HG03064 (cell line): ENCODE results near the gene DLL3.

ENCODE experiments used
- ATAC-seq: cut with Tn5 transposase; IDR thresholded peaks from one replicate; pipeline ENCODE4 v1.9.1; 2021; ENCODE audit warnings: low read depth; ENCODE audit not compliant: unreplicated experiment

The DLL3 gene

DNA sequence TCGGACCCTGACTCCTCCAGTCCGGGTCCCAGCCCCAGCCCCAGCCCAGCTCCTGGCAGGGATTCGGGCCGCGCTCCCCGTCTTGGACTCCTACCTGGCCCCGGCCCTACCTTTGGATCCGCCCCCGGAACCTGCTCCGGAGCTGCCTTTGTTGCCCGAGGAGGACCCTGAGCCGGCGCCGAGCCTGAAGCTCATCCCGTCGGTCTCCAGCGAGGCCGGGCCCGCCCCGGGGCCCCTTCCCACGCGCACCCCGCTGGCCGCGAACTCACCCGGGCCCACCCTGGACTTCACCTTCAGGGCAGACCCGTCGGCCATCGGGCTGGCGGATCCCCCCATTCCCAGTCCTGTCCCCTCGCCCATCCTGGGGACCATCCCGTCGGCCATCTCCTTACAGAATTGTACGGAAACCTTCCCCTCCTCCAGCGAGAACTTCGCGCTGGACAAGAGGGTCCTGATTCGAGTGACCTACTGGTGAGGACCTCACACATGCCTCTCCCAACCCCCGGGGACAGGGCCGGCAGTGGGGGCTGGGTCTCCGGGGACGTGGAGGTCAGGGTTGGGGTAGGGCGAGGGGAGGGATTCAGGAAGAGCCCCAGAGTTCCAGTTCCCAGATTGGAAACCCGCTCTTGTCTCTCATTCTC lies 16.9 kb downstream of the DLL3 start:
- ATAC-seq, result no peak

DNA sequence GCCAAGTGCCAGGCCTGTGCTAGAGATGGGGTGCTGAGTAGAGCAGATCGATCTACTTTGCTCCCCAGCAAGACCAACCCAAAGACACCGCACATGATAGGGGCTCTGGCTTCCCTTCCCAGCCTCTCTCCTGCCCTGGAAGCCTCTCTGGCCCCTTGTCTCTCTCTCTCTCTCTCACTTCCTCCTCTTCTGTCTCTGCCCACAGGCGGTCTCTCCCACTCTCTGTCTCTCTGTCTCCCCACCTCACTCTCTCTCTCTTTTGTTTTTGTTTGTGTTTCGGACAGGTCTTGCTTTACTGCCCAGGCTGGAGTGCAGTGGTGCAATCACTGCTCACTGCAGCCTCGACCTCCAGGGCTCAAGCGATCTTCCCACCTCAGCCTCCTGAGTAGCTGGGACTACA lies 17.5 kb downstream of the DLL3 start:
- no peak for ATAC-seq

DNA sequence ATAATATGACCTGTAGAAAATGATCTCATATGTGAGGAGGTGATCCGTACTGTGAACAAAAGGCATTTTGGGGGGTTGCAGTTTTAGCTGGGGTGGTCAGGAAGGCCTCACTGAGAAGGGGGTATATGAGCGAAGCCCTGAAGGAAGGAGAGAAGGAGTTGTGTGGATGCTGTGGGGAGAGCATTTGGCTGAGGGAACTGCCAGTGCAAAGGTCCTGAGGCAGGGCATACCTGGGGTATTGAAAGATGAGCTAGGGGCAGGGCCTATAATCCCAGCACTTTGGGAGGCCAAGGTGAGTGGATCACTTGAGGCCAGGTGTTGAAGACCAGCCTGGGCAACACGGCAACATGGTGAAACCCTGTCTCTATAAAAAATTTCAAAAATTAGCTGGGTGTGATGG lies 18.7 kb downstream of the DLL3 start:
- ATAC-seq, result no peak

DNA sequence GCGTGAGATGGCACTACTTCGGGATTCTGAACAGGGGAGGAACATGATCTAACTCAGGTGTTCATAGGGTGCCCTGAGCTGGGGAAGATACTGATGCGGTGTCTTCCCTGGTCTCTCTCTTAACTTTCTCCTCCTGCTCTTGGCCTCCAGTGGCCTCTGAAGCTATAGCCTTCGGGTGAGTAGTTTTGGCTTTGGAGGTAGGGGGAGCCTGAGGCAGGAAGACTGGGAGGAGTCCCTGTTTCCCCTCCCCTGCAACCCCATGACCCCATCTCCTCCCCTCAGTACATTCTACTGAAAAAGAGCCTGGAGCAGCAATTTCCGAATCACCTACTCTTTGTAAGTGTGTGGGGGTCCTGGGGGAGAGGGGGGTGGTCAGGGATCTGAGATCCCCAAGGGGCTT lies 19.7 kb downstream of the DLL3 start:
- ATAC-seq, result no peak

DNA sequence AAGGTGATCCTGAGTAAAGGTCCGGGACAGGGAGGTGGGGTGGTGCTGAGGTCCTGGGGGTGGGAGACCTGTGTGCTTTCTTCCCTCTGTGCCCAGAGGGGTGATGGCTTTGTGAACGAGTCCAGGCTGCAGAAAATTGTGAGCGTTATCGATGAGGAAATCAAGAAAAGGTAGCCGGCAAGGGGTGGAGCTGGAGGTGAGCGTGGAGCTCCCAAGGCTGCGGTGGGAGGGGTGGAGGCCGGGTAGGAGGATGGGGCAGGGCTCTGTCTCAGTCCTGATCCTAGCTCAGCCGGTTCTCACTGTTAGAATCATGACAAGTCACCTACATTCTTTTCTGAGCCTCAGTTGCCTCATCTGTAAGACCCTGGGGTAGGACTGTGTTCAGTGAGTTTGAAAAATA lies 20.2 kb downstream of the DLL3 start:
- ATAC-seq, result no peak

DNA sequence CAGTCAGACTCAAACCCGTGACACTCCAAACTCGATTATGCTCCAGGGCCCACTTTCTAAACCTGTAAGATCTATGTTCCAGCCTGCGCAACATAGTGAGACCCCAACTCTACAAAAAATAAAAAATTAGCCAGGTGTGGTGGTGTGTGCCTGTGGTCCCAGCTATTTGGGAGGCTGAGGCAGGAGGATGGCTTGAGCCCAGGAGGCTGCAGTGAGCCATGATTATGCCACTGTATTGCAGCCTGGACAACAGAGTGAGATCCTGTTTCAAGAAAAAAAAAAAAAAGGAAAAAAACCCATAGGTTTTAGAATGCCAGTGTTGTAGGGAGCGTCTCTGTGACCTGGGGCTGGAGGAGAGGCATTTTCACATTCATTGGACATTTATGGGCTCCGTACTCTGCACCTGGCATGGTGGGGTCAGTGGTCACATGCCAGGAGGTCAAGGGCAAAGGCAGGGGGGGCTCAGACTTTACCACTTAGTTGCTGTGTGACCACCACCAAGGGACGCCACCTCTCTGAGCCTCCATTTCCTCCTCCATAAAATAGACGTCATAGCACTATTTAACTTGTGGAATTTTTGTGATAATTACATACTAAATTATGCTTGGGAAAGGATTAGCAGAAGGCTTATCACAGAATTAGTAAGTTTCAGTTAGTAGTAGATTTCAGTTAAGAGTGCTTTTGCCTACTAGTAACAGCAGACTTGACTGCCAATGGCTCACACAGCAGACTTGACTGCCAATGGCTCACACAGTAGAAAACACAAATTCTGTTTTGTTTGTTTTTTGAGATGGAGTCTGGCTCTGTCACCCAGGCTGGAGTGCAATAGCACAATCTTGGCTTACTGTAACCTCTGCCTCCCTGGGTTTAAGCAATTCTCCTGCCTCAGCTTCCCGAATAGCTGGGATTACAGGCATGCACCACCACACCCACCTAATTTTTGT lies 22.1 kb downstream of the DLL3 start:
- ATAC-seq, result no peak

DNA sequence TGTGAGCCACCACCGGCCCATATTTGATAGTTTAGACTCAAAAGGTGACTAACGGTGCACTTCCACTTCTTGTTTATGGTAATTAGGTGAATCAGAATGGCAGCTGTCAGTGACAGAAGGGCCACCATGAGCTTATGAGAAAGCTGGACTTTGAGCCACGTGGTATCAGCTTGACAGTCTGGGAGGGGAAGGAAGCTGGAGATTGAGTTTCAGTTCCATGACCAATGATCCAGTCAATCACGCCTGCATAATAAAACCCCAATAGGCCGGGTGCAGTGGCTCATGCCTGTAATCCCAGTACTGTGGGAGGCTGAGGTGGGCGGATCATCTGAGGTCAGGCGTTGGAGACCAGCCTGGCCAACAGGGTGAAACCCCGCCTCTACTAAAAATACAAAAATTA lies 25.7 kb downstream of the DLL3 start:
- no peak for ATAC-seq

DNA sequence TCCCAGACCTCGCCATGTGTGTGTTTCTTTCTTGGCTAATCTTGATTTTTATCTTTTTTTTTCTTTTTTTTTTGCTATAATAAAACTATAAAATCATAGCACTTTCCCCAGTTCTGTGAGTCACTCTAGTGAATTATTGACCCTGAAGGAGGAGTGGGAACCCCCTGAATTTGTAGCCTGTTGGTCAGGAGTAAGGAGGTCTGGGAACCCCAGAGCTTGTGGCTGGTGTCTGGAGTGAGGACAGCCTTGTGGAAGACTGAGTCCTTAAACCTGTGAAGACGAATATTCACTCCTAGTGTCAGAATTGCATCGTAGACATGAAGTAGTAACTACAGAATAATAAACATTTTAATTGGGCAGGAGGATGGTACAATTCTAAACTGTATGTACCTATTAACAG lies 26.5 kb downstream of the DLL3 start:
- ATAC-seq, result no peak

DNA sequence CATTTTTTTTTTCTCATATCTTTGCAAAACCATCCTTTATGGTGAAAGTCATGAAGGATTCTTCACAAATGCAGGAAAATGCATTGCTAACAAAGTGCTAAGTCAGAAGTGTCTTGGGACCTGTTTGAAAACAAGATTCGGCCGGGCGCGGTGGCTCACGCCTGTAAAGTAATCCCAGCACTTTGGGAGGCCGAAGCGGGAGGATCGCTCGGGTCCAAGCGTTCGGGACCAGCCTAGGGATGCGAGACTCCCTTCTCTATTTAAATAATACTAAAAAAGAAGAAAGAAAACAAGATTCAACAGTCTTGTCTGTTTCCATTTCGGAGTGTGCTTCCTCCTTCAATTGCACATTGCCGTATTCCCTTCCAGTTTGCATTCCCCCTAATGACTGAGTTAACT lies 33.1 kb downstream of the DLL3 start:
- no peak for ATAC-seq

DNA sequence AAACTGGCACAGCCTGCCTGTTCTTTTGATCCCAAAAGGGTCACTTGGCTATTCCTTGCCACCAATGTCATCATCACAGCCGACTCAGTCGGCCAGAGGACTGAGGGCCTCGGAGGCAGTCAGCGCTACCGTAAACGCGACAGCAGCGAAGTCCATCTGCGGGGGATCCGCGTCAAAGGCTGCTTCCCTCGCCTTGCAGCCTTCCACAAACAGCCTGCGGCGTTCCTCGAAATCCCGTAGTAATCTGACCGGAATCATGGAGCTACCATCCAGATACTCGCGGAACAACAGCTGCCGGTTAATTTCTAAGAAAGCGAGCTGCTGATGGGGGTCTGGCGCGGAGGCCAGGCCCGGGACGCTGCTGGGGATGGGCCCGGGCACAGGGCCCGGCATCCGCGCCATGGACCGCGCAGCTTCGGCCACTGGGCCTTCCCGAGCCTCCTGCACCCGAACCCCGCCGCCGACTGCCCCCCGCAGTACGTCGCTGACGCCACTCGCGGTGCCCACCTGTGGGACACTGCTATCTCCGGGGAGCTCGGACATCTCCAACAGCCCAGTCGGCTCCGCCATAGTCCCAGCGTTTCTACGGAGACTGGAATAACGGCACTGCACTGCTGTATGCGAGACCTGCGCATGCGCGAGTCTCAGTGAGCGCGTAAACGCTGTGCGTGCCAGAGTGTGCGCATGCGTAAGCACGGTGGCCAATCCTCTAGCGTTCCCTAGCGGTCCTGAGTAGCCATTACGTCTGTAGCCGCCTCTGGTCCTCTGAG lies 33.7 kb downstream of the DLL3 start, which contains the start of gene EID2B:
Gene EID2B (minus strand): TSS at position 620 of the 770 bp plus-strand sequence. CDS start 50 bp downstream, at position 570.
- peak; percentile 72 for ATAC-seq

DNA sequence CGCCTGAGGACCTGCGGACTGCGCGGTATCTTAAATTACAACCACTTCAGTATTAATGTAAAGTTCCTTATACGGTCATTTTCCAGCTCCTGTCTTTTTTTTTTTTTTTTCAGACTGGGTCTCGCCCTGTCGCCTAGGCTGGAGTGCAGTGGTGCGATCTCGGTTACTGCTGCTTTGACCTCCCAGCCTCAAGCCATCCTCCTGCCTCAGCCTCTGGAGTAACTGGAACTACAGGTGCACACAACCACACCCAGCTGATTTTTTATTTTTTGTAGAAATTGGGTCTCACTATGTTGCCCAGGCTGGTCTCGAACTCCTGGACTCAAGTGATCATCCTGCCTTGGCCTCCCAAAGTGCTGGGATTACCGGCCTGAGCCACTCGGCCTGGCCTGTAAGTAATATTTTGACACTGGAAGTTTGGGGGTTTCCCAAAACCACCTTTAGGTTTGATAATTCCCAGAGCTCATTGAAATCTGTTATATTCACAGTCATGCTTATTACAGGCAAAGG lies 34.3 kb downstream of the DLL3 start:
- peak; percentile 11 for ATAC-seq

DNA sequence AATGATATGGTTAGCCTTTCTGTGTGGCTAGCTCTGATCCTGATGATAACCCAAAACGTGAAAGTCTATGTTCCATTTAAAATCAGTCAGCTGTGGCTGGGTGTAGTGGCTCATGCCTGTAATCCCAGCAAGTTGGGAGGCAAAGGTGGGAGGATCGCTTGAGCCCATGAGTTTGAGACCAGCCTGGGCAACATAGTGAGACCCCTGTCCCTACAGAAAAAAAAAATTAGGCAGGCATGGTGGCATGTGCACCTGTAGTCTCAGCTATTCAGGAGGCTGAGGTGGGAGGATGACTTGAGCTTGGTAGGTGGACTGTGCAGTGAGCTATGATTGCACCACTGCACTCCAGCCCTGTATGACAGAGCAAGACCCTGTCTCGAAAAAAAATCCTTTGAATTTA lies 35.0 kb downstream of the DLL3 start:
- ATAC-seq, result no peak

DNA sequence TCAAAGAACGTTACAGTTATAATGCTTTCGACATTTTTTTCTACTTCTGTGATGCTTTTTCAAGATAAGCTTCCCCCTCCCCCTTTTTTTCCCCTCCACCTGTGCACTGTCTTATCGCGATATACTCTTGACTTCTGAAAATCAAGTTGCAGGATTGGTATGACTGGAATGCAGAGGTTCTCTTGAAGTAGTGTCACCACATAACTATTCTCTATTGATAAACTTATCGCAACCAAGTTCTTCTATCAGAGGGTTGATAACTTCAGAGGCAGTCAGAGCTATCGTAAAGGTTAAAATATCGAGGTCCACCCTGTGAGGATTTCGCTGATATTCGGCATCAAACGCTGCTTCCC lies 40.4 kb downstream of the DLL3 start:
- no peak for ATAC-seq

DNA sequence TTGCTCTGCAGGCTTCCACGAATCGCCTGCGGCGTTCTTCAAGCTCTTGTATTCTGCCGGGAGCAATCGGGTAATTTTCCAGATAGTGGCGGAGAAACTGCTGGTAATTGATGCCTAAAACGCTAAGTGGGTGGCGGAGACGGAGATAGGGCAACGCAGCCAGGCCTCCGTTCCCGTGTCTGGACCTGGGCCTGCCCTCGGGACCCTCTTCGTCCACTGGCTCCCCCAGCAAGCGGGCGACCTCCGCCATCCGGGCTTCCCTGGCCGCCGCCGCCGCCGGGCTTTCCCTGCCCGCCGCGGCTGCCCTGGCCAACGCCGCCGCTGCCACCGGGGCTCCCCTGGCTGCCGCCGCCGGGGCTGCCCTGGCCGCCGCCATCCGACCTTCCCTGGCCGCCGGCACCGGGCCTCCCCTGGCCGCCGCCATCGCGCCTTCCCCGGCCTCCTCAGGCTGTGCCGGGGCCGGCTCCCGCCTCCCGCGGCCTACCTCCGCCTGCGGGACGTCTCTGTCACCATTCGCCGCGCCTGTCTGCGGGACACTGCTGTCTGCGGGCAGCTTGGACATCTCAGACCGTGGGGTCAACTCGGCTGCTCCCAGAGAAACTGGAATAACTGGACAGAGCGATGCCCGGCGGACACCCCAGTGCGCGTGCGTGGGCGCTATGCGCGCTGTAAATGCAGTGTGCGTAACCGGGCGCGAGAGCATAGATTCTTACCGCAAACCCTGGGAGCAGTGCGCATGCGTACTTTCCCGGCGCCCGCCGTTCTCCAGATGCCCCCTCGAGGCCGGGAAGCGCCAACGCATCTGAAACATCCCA lies 41.0 kb downstream of the DLL3 start, which contains the start of gene EID2:
Gene EID2 (minus strand): TSS at position 644 of the 815 bp plus-strand sequence. CDS start 82 bp downstream, at position 562.
- no peak for ATAC-seq

DNA sequence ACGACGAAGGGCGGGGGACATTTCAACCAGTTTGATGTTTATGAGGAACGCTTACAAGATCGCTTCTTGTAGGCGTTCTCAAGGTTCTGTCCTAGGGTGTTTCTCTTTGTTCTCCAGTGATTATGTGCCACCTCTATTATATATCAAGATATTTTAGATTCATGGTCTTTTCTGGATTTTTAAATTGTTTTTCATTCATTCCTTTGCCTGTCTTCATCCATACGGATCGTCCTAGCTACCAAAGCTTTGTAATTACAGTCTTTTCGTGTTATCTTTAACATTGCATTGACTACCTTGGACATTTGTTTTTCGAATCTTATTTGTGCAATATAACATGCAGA lies 41.6 kb downstream of the DLL3 start:
- ATAC-seq, result no peak

DNA sequence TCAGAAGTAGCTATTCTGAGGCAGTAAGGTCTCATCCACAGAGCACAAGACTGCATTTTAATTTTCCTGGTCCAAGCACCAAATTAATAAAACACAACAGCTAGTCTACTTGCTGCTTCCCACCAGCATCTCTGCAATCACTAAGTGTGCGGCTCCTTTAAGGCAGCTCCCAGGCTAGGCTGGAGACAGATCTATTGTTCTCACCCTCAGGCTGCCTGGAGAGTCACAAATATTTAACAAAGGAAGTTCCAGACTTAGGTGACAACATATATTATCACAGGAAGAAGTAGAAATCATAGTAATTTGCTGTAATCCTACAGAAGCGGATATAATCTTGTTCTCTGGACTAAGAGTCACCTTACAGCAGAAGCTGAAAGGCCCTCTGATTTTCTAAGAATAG lies 43.5 kb downstream of the DLL3 start:
- no peak for ATAC-seq

DNA sequence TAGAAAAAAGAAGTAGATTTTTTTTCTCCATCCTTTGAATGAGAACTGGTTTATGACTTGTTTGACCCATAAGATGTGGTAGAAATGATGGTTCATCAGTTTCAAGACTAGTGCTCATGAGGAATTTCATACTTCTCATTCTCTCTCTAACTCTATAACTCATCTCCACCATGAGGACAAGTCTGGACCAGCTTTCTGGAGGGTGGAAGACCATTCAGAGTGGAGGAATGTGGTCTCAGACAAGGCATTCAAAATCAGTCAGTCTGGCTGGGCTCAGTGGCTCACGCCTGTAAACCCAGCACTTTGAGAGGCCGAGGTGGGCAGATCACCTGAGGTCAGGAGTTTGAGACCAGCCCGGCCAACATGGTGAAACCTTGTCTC lies 44.7 kb downstream of the DLL3 start:
- no peak for ATAC-seq

DNA sequence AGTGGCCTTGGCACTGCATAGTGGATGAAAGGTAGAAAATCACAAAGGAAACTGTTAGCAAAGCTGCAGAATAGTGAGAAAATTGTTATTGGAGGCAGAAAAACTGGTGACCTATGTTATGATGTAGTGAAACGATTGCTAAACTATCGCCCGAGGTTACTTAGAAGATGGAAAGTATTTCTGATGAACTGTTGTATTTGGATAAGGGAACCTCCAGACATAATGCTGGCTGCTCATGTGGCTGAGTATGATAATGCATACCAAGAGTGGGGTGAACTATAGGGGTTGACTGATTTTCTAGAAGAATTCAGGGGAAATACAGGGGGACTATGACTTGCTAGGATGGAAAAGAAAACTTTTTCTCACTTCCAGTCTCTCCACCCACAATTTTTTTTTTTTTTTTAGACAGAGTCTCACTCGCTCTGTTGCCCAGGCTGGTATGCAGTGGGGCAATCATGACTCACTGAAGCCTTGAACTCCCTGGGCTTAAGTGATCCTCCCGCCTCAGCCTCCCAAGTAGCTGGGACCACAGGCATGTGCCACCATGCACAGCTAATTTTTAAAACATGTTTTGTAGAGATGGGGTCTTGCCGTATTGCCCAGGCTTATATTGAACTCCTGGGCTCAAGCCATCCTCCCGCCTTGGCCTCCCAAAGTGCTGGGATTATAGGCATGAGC lies 45.6 kb downstream of the DLL3 start:
- ATAC-seq, result no peak

DNA sequence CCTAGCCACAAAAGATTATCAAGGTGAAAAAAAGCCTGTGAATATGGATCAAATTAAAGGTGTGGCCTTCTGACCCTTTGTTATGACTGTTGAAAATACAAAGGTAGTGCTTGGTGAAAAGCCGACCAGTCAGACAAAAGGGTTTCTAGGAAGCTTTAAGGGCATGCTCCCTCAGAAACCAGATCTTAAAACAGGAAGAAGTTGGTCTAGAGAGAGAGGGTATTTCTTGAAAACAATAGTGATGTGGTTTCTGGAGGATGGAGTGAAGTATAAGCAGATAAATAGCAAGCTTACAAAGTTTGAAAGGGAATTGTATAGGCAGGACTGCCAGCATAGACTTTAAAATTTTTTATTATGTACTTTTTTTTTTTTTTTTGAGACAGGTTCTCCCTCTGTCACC lies 46.2 kb downstream of the DLL3 start:
- ATAC-seq, result no peak

DNA sequence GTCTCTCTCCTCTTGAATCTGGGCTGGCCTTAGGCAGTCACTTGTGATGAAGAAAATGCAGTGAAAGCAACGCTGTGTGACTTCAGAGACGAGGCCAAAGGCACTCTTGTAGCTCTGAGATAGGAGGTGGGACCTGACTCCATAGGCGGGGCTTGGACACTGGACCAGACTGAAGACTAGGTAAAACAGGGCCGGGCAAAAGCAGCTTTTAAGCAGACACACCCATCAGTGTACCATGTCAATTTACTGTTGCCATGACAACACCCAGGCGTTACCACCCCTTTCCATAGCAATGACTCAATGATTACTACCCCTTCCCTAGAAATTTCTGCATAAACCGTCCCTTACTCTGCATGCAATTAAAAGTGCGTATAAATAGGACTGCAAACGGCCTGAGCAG lies 47.9 kb downstream of the DLL3 start:
- no peak for ATAC-seq
